GM12878 (cell line): Measurements from ENCODE around the gene B3GNT4. TPM values are rescaled to one million over a fixed set of nuclear protein-coding genes. Genes with fewer than 3 reads are reported as not detected.

ENCODE experiments used
- ATAC-seq: fragments of 200-7000 bp; cut with Tn5 transposase; 3 replicates; pipeline ENCODE4 v1.9.1; 2020; ENCODE audit warnings: mild to moderate bottlenecking, moderate library complexity
- BruUV-seq: library from RNA; stranded (reverse); fragments of 400-500 nt; replicated peaks from 2 replicates; lab custom pipeline; 2021; lab: Mats Ljungman, UMichigan
- CTCF ChIA-PET: fragments of 300-600 bp; sonication (Branson Sonifier 250); formaldehyde crosslinking; extraction: SDS; loops from one replicate; lab custom pipeline; 2021; ENCODE audit warnings: inconsistent platforms; lab: Yijun Ruan, JAX
- POLR2A ChIA-PET: fragments of 350-600 bp; formaldehyde crosslinking; extraction: SDS; loops from one replicate; lab custom pipeline; 2021; ENCODE audit warnings: inconsistent platforms; lab: Charles Lee
- RAD21 ChIA-PET: fragments of 300-600 bp; sonication (Branson Sonifier 250); formaldehyde crosslinking; loops from one replicate; lab custom pipeline; 2023; ENCODE audit warnings: antibody characterized with exemption; ENCODE audit not compliant: unreplicated experiment; lab: Charles Lee
- SMC1A ChIA-PET: fragments of 300-600 bp; sonication (Branson Sonifier 250); formaldehyde crosslinking; loops from one replicate; lab custom pipeline; 2023; ENCODE audit not compliant: unreplicated experiment, uncharacterized antibody; lab: Charles Lee
- DNase-seq: peaks from one replicate; pipeline ENCODE4 v3.0.0-alpha.2; 2011; ENCODE audit warnings: low read depth, low spot score
- FAIRE-seq: peaks from 3 replicates; lab custom pipeline; 2011; peaks lifted over from hg19 to GRCh38; lab: Jason Lieb, UNC
- H2AFZ ChIP-seq: 2 replicates; pipeline ENCODE4 v1.6.0; 2011; ENCODE audit warnings: low read depth, low read length, control low read depth; ENCODE audit not compliant: control insufficient read depth
- H3K27ac ChIP-seq: 2 replicates; pipeline ENCODE4 v1.5.1; 2011; ENCODE audit warnings: control low read depth; ENCODE audit not compliant: control insufficient read depth, insufficient read depth
- H3K27me3 ChIP-seq, 2 experiments: replicated peaks in 1 of 2; 2 replicates each; pipeline versions ENCODE4 v1.6.0 to v1.6.1; 2011; ENCODE audit warnings: low read length in 1 of 2; ENCODE audit not compliant: control insufficient read depth in 2 of 2, insufficient read depth in 2 of 2
- H3K36me3 ChIP-seq, 2 experiments: 2 replicates each; pipeline ENCODE4 v1.5.1; 2011; ENCODE audit warnings: low read length in 1 of 2; ENCODE audit not compliant: control insufficient read depth in 2 of 2, insufficient read depth in 2 of 2
- H3K4me1 ChIP-seq: 2 replicates; pipeline ENCODE4 v1.6.1; 2011; ENCODE audit warnings: mild to moderate bottlenecking, low read length, moderate library complexity, mixed read lengths; ENCODE audit not compliant: control insufficient read depth, insufficient read depth
- H3K4me2 ChIP-seq: 2 replicates; pipeline ENCODE4 v1.6.0; 2011; ENCODE audit warnings: control low read depth; ENCODE audit not compliant: control insufficient read depth, insufficient read depth
- H3K4me3 ChIP-seq: fragments of 200-600 bp; sonication (generic); 2 replicates; pipeline ENCODE4 v1.5.1; 2016
- H3K79me2 ChIP-seq: 2 replicates; pipeline ENCODE4 v1.6.0; 2011; ENCODE audit warnings: low read length; ENCODE audit not compliant: control insufficient read depth, insufficient read depth
- H3K9ac ChIP-seq: 2 replicates; pipeline ENCODE4 v1.8.0; 2011; ENCODE audit warnings: low read length, control low read depth, mixed read lengths; ENCODE audit not compliant: control insufficient read depth, insufficient read depth
- H3K9me3 ChIP-seq: replicated peaks from 3 replicates; pipeline ENCODE4 v1.5.1; 2011; ENCODE audit warnings: mild to moderate bottlenecking, low read length; ENCODE audit not compliant: control insufficient read depth, insufficient read depth
- H4K20me1 ChIP-seq: 2 replicates; pipeline ENCODE4 v1.6.0; 2011; ENCODE audit not compliant: control insufficient read depth, insufficient read depth
- EGR1 ChIP-seq, 2 experiments: IDR thresholded peaks; 1 replicate in 1 of 2; 2 replicates in 1 of 2; pipeline ENCODE4 v1.6.1; 2011 to 2012; ENCODE audit warnings: low read depth in 2 of 2, low read length in 2 of 2, borderline replicate concordance in 1 of 2, mild to moderate bottlenecking in 1 of 2, moderate library complexity in 1 of 2
- IKZF1 ChIP-seq: fragments of 450-650 bp; conservative IDR thresholded peaks from 2 replicates; pipeline ENCODE4 v1.6.1; 2017; ENCODE audit warnings: antibody characterized with exemption, mild to moderate bottlenecking
- IRF4 ChIP-seq: IDR thresholded peaks from 2 replicates; pipeline ENCODE4 v1.6.1; 2011; ENCODE audit warnings: low read depth, low read length
- MLLT1 ChIP-seq: fragments of 450-650 bp; IDR thresholded peaks from 2 replicates; pipeline ENCODE4 v1.6.1; 2016; ENCODE audit warnings: mild to moderate bottlenecking
- MYC ChIP-seq: IDR thresholded peaks from 2 replicates; pipeline ENCODE4 v1.6.1; 2011; ENCODE audit warnings: mild to moderate bottlenecking, low read length, moderate library complexity, inconsistent platforms; ENCODE audit not compliant: insufficient read depth, insufficient replicate concordance, insufficient read length, severe bottlenecking
- POLR2AphosphoS5 ChIP-seq: IDR thresholded peaks from 2 replicates; pipeline ENCODE4 v1.6.1; 2011; ENCODE audit warnings: mild to moderate bottlenecking, low read length, inconsistent platforms
- RAD21 ChIP-seq: IDR thresholded peaks from 2 replicates; pipeline ENCODE4 v1.6.1; 2011; ENCODE audit warnings: mild to moderate bottlenecking, low read depth, low read length, moderate library complexity; ENCODE audit not compliant: insufficient read depth
- REST ChIP-seq: IDR thresholded peaks from 2 replicates; pipeline ENCODE4 v1.6.1; 2012; ENCODE audit warnings: mild to moderate bottlenecking, low read depth, low read length
- STAT3 ChIP-seq: IDR thresholded peaks from 2 replicates; pipeline ENCODE4 v1.6.1; 2011; ENCODE audit warnings: low read depth, low read length, improper control_type of control experiment
- WGBS: methylation state at CpG from one replicate; pipeline ENCODE4 v1.1.6; 2016; ENCODE audit warnings: low lambda C conversion rate; ENCODE audit not compliant: insufficient replicate concordance, insufficient coverage; ENCODE audit errors: missing lambda C conversion rate; 5-methylcytosine and 5-hydroxymethylcytosine counted together
- in situ Hi-C: fragments of 300-500 bp; cut with MboI; formaldehyde crosslinking; loops from 9 replicates; pipeline ENCODE4 v1.14.3; 2018; ENCODE audit warnings: mixed read lengths
- intact Hi-C: fragments of 100-400 bp; cut with micrococcal nuclease; formaldehyde crosslinking; loops from one replicate; pipeline ENCODE4 v1.14.2; 2022; ENCODE audit not compliant: unreplicated experiment
- polyA plus RNA-seq, 11 experiments: library from polyadenylated mRNA; depleted of rRNA in 4 of 11; unstranded in 6 of 11; stranded (reverse) in 5 of 11; fragments of >200 nt; fragmentation: Nextera tagmentation in 4 of 11; fragmentation: Illumina TruSeq in 1 of 11; extraction: Ambion mirVana in 4 of 11; extraction: Trizol in 1 of 11; gene quantifications; 1 replicate in 1 of 11; 2 replicates in 10 of 11; pipeline versions ENCODE4 v1.2.1 to v1.2.3, GENCODE V29; 2011 to 2016; ENCODE audit warnings: inconsistent platforms in 2 of 11, missing spikeins in 2 of 11, low read depth in 1 of 11
- total RNA-seq, 4 experiments: library from RNA; depleted of rRNA in 3 of 4; stranded (reverse); fragments of >200 nt in 3 of 4; fragmentation: Illumina TruSeq in 1 of 4; extraction: Trizol in 1 of 4; gene quantifications; 2 replicates each; pipeline versions ENCODE4 v1.2.1 to v1.2.3, GENCODE V29; 2013 to 2021

B3GNT4 gene
- total and polyA plus RNA-seq, 10 of the 15 experiments (the other 5 are each of a cell fraction or from before 2014, with no cell fraction given) = 0.04 to 0.95 (median 0.88) TPM; not detected in 7

- TF ChIP-seq MLLT1 (no peak), REST (no peak), IRF4 (no peak), MYC (no peak), EGR1 (IDR thresholded peaks at IDR 0.05; ENCODE audit: borderline replicate concordance in 1 of 2, low read depth in 2 of 2, low read length in 2 of 2) (no peak), POLR2AphosphoS5 (no peak), STAT3 (no peak)
Measured at GRCh38 chr12:122185079-122185478, 18.4 kb upstream of the B3GNT4 start (continued).

- Histone ChIP-seq H3K9ac (no peak overlapping the region), H2AFZ (no peak overlapping the region), H4K20me1 (no peaks in the 10 kb centered on the region), H3K9me3 (no peaks in the 10 kb centered on the region), H3K27me3 (no peaks in the 10 kb centered on the region; a peak in 1 of 4 replicates), H3K4me1 (peaks cover 7% of the 10 kb centered on the region), H3K79me2 (no peaks in the 10 kb centered on the region), H3K36me3 (no peaks in the 10 kb centered on the region), H3K4me2 (no peak overlapping the region), H3K27ac (no peak overlapping the region), H3K4me3 (no peak overlapping the region)
- CTCF ChIA-PET = no interaction called here
- POLR2A ChIA-PET = no interaction called here
- no peak for DNase-seq
- FAIRE-seq = no peak
- SMC1A ChIA-PET = no interaction called here
- intact Hi-C loops = no loop called here
- in situ Hi-C loops = no loop called here
- BruUV-seq = no TSS peak
- no peak for TF ChIP-seq RAD21
- TF ChIP-seq REST = no peak
- no peak for TF ChIP-seq IKZF1
- no peak for ATAC-seq
- 54% methylated on average over 10 of the region's 10 CpGs for WGBS
- RAD21 ChIA-PET = no interaction called here
Measured at GRCh38 chr12:122185494-122186082, 17.9 kb upstream of the B3GNT4 start.
